Femur (tissue), 1 donor: ENCODE measurements around the gene SALL3.

ENCODE experiments used
- DNase-seq: peaks from one replicate; pipeline ENCODE4 v3.0.0-alpha.2; 2017

The SALL3 gene

GRCh38 chr18:78965917-78966792 is 13.5 kb upstream of the SALL3 start:
- no peak for DNase-seq

GRCh38 chr18:78966793-78967106 is 12.9 kb upstream of the SALL3 start:
- no peak for DNase-seq

- no peak for DNase-seq
These were observed 11.9 kb upstream of the SALL3 start for GRCh38 chr18:78967692-78968091.

- DNase-seq: no peak
These were observed 9.9 kb upstream of the SALL3 start for GRCh38 chr18:78969574-78970315.

- no peak for DNase-seq
These were observed 8.8 kb upstream of the SALL3 start for GRCh38 chr18:78970774-78971333.

- no peak for DNase-seq
These were observed 7.9 kb upstream of the SALL3 start for GRCh38 chr18:78971511-78972245.

GRCh38 chr18:78972385-78972918 is 7.2 kb upstream of the SALL3 start:
- no peak for DNase-seq

GRCh38 chr18:78972930-78973331 is 6.7 kb upstream of the SALL3 start:
- no peak for DNase-seq

GRCh38 chr18:78973357-78974083 is 6.1 kb upstream of the SALL3 start:
- no peak for DNase-seq

- no peak for DNase-seq
These were observed 5.4 kb upstream of the SALL3 start for GRCh38 chr18:78974115-78974761.

GRCh38 chr18:78975292-78975691 is 4.3 kb upstream of the SALL3 start:
- no peak for DNase-seq

GRCh38 chr18:78975699-78976335 is 3.8 kb upstream of the SALL3 start:
- no peak for DNase-seq

- no peak for DNase-seq
These were observed 2.6 kb upstream of the SALL3 start for GRCh38 chr18:78976765-78977636.

GRCh38 chr18:78977637-78978348 is 1.8 kb upstream of the SALL3 start:
- DNase-seq: no peak

- no peak for DNase-seq
These were observed 1.1 kb upstream of the SALL3 start for GRCh38 chr18:78978349-78979055.

- no peak for DNase-seq
These were observed 425 bp upstream of the SALL3 start for GRCh38 chr18:78979056-78979729.

GRCh38 chr18:78980279-78980771 is 707 bp downstream of the SALL3 start:
- no peak for DNase-seq

GRCh38 chr18:78980777-78981380 is 1.3 kb downstream of the SALL3 start:
- no peak for DNase-seq
